ENCODE measurements around the gene MDM2. TPM values are rescaled to one million over a fixed set of nuclear protein-coding genes. Genes with fewer than 3 reads are reported as not detected.

Gene MDM2
- total and polyA plus RNA-seq, 9 of the 15 experiments (the other 6 are each of a cell fraction or from before 2014, with no cell fraction given): 13.6 to 100 (median 49.0) TPM

GRCh38 chr12:68769941-68770340 is 38.0 kb upstream of the MDM2 start:
- H3K4me1 ChIP-seq (replicated peaks in 1 of 2; ENCODE audit: control insufficient read depth in 2 of 2, insufficient read depth in 2 of 2, low read length in 2 of 2): peaks cover 5 to 9% of the 10 kb centered on the region in 2 experiments; a peak in 4 of 5 replicates
- no peak for ATAC-seq
- no peaks in the 10 kb centered on the region for H3K9me3 ChIP-seq (replicated peaks; ENCODE audit: control insufficient read depth, insufficient read depth, low read depth, low read length)
- in situ Hi-C loops (cut with MboI): no loop called here
- H3K9ac ChIP-seq (ENCODE audit: insufficient read depth in 1 of 2, low read depth in 2 of 2, low read length in 2 of 2): no peak overlapping the region
- no peaks in the 10 kb centered on the region for H3K79me2 ChIP-seq (ENCODE audit: control insufficient read depth, insufficient read depth, low read length)
- BruUV-seq (replicated peaks): no TSS peak
- intact Hi-C loops (cut with micrococcal nuclease): no loop called here
- no peak overlapping the region for H3K27ac ChIP-seq (ENCODE audit: extremely low read depth, low read depth, low read length)
- H2AFZ ChIP-seq (ENCODE audit: low read depth, low read length): no peak overlapping the region
- no peaks in the 10 kb centered on the region for H4K20me1 ChIP-seq (replicated peaks; ENCODE audit: control insufficient read depth, insufficient read depth, low read length)
- no peak overlapping the region for H3K4me2 ChIP-seq (ENCODE audit: insufficient read depth, low read length)
- FAIRE-seq: no peak
- H3K4me3 ChIP-seq: no peak overlapping the region
- WGBS (ENCODE audit: insufficient coverage, low coverage, missing lambda C conversion rate): 71% methylated on average over 1 of the region's 1 CpG
- CTCF ChIA-PET (ENCODE audit: low intra/inter-chr PET ratio): no interaction called here
- H3K27me3 ChIP-seq (ENCODE audit: control insufficient read depth in 2 of 2, insufficient read depth in 2 of 2, low read length in 2 of 2): no peaks in the 10 kb centered on the region
- POLR2A ChIA-PET: interaction anchor here (0.7 to 0.8 kb wide), 2 partner anchors 14 to 24 kb away, joined by 3 to 4 read pairs; partner anchors contain the start of gene SLC35E3
- TF ChIP-seq RBFOX2 (IDR thresholded peaks at IDR 0.05; ENCODE audit: low read depth, low read length) (no peak), MNT (conservative IDR thresholded peaks at IDR 0.05) (no peak), PCBP2 (IDR thresholded peaks at IDR 0.05; ENCODE audit: low read depth, low read length, poor library complexity, severe bottlenecking) (no peak)
- no peak for DNase-seq (ENCODE audit: extremely low read depth in 1 of 4, low spot score in 3 of 4)
- H3K9me1 ChIP-seq (ENCODE audit: control insufficient read depth, insufficient read depth, low read length): no peaks in the 10 kb centered on the region
- H3K36me3 ChIP-seq (ENCODE audit: control insufficient read depth, insufficient read depth, low read length): peaks cover 3% of the 10 kb centered on the region; the same call in 1 of the 3 replicates

Measured in K562 (cell line).